Activated T-cell treated with anti-CD3 and anti-CD28 coated beads, Interleukin-2, amount 50 U/mL, for 4 hours (primary cell): ENCODE results near the gene RXFP1. TPM values are rescaled to one million over a fixed set of nuclear protein-coding genes. Genes with fewer than 3 reads are reported as not detected.

Experiments
- ATAC-seq, 2 donors: fragments of 200-7000 bp; cut with Tn5 transposase; one replicate each; pipeline ENCODE4 v1.10.0; 2021
- DNase-seq: peaks from one replicate; pipeline ENCODE4 v3.0.0-alpha.2; 2020
- H3K27me3 Mint-ChIP-seq: one replicate; pipeline ENCODE4 v1.8.0; 2021; ENCODE audit warnings: low read depth, mixed read lengths
- H3K36me3 Mint-ChIP-seq: one replicate; pipeline ENCODE4 v1.8.0; 2022; ENCODE audit warnings: mixed read lengths; ENCODE audit not compliant: insufficient read depth
- H3K4me1 Mint-ChIP-seq: one replicate; pipeline ENCODE4 v1.8.0; 2021; ENCODE audit warnings: low read depth, mixed read lengths
- H3K4me3 Mint-ChIP-seq: one replicate; pipeline ENCODE4 v1.8.0; 2021; ENCODE audit warnings: mild to moderate bottlenecking, moderate library complexity, mixed read lengths
- H3K9me3 Mint-ChIP-seq: one replicate; pipeline ENCODE4 v1.8.0; 2021; ENCODE audit warnings: mixed read lengths
- total RNA-seq, 3 donors: library from RNA; stranded (reverse); gene quantifications; one replicate each; pipeline ENCODE4 v1.2.1, GENCODE V29; 2021

The RXFP1 gene
- total RNA-seq, 3 donors from 2014 or later, result 0.08 TPM; not detected in 2

DNA sequence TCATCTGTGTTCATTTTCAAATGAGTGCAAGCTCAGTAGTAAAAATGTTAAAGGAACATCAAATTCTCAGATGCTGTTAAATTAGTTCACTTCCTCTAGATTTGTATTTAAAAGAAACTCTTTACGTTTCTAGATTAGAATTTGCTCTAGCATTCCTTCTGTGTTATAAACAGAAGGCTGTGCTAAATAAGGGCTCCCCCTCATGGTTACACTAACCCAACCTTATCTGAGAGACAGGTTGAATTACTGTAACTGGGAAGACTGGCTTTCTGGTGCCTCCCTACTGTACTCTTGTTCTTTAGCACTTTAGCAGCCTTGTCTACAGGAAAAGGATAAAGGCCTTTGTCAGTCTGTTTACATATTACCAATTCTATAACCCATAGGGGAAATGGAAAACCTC, 56.8 kb downstream of the RXFP1 start:
- no peaks in the 10 kb centered on the region for H3K36me3 Mint-ChIP-seq
- H3K9me3 Mint-ChIP-seq, result no peaks in the 10 kb centered on the region
- H3K4me3 Mint-ChIP-seq, result no peak overlapping the region
- ATAC-seq (no peak), DNase-seq (no peak)
- no peaks in the 10 kb centered on the region for H3K4me1 Mint-ChIP-seq
- H3K27me3 Mint-ChIP-seq, result no peaks in the 10 kb centered on the region

GRCh38 chr4:158580064-158580463, 58.4 kb downstream of the RXFP1 start:
- ATAC-seq (no peak), DNase-seq (no peak)
- Mint-ChIP-seq H3K4me3 (no peak overlapping the region), H3K4me1 (no peaks in the 10 kb centered on the region), H3K27me3 (no peaks in the 10 kb centered on the region), H3K36me3 (no peaks in the 10 kb centered on the region), H3K9me3 (no peaks in the 10 kb centered on the region)

DNA sequence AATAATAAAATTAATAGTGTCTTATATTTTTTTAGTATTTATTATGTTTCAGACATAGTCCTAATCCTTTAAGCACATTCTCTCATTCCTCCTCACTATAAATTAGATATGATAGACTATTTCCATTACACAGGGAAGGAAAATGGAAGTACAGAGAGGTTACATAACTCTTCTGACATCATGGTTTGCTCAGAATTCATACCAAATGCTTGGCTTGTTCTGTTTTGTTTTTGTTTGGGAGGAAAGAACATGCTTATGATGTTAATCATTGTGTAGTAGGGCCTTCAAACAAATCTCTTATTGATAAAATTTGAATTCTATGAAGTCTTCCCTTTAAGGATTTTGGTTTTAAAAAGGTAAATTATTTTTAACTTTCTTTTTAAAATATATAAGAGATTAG, 59.5 kb downstream of the RXFP1 start:
- H3K9me3 Mint-ChIP-seq, result no peaks in the 10 kb centered on the region
- H3K36me3 Mint-ChIP-seq, result no peaks in the 10 kb centered on the region
- DNase-seq, result no peak
- no peaks in the 10 kb centered on the region for H3K27me3 Mint-ChIP-seq
- no peaks in the 10 kb centered on the region for H3K4me1 Mint-ChIP-seq
- H3K4me3 Mint-ChIP-seq, result no peak overlapping the region
- no peak for ATAC-seq

GRCh38 chr4:158586881-158587280, 65.2 kb downstream of the RXFP1 start:
- no peaks in the 10 kb centered on the region for H3K36me3 Mint-ChIP-seq
- ATAC-seq (no peak), DNase-seq (no peak)

GRCh38 chr4:158588285-158588684, 66.6 kb downstream of the RXFP1 start:
- DNase-seq (no peak), ATAC-seq (no peak)
- Mint-ChIP-seq H3K9me3 (no peaks in the 10 kb centered on the region), H3K27me3 (peaks cover 16% of the 10 kb centered on the region), H3K4me3 (no peak overlapping the region), H3K4me1 (no peaks in the 10 kb centered on the region), H3K36me3 (no peaks in the 10 kb centered on the region)

More at GRCh38 chr4:158586881-158587280, 65.2 kb downstream of the RXFP1 start:
- Mint-ChIP-seq H3K4me1 (no peaks in the 10 kb centered on the region), H3K9me3 (no peaks in the 10 kb centered on the region), H3K27me3 (peaks cover 14% of the 10 kb centered on the region), H3K4me3 (no peak overlapping the region)

GRCh38 chr4:158588777-158589176, 67.1 kb downstream of the RXFP1 start:
- no peaks in the 10 kb centered on the region for H3K9me3 Mint-ChIP-seq
- ATAC-seq, result no peak
- no peak overlapping the region for H3K4me3 Mint-ChIP-seq
- H3K27me3 Mint-ChIP-seq, result peaks cover 16% of the 10 kb centered on the region
- H3K4me1 Mint-ChIP-seq, result no peaks in the 10 kb centered on the region
- DNase-seq, result no peak
- H3K36me3 Mint-ChIP-seq, result no peaks in the 10 kb centered on the region

GRCh38 chr4:158590306-158590705, 68.6 kb downstream of the RXFP1 start:
- Mint-ChIP-seq H3K4me1 (no peaks in the 10 kb centered on the region), H3K4me3 (no peak overlapping the region), H3K9me3 (no peaks in the 10 kb centered on the region), H3K27me3 (peaks cover 16% of the 10 kb centered on the region), H3K36me3 (no peaks in the 10 kb centered on the region)
- ATAC-seq (no peak), DNase-seq (no peak)

DNA sequence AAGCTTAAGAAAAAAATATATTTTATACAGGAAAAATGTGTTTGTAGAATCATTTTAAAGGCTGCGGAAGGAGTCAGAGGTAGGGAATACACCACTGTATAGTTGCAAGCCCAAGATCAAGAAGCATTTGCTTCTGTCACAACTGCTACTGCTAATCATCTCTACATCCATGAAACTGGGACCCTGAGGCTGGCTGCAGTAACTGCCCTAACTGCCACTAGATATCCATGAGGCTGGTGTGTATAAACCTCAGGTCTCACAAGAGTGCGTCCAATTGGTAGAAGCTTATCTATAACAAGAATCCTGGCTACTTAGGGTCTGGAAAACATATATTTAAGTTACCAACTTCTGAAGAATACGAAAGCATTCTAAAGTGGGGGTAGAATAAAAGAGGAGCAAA, 69.1 kb downstream of the RXFP1 start:
- Mint-ChIP-seq H3K36me3 (no peaks in the 10 kb centered on the region), H3K9me3 (no peaks in the 10 kb centered on the region), H3K27me3 (peaks cover 16% of the 10 kb centered on the region), H3K4me1 (no peaks in the 10 kb centered on the region), H3K4me3 (no peak overlapping the region)
- ATAC-seq (no peak), DNase-seq (no peak)

DNA sequence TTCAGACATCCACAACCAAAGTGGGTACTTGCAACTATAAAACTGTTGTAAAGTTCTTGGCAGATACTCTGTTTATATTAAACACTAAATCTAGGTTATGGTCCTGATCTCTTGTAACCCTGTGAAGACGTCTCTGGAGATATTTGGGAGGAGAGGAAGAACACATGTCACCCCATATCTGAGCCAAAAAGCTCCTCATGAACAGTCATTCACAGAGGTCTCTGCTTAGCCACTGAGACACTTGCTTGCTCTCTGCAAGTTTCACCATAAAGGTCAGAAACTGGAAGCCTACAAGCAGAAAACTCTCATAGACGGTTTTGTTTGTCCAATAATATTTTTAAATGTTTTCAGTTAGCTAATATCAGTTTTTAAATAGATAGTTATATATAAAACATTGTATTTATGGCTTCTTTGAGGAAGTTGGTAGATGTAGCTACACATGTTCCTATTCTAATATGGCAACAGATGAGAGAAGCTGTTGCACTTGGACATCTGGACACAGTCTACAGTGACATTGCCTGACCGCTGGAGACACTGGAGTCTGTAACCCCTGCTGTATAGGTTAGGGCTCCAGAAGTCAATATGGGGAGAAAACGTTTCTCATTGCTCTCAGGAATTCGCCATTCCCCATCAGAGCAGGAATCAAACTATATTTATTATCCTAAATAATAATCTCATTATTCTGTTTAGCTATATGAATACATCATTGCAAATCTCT, 76.4 kb downstream of the RXFP1 start:
- DNase-seq (no peak), ATAC-seq (no peak)
- no peaks in the 10 kb centered on the region for H3K9me3 Mint-ChIP-seq
- H3K36me3 Mint-ChIP-seq, result no peaks in the 10 kb centered on the region
- H3K4me1 Mint-ChIP-seq, result no peaks in the 10 kb centered on the region
- H3K27me3 Mint-ChIP-seq, result peaks cover 11% of the 10 kb centered on the region
- H3K4me3 Mint-ChIP-seq, result no peak overlapping the region

- Mint-ChIP-seq H3K9me3 (no peaks in the 10 kb centered on the region), H3K4me1 (no peaks in the 10 kb centered on the region), H3K36me3 (no peaks in the 10 kb centered on the region), H3K27me3 (peaks cover 11% of the 10 kb centered on the region), H3K4me3 (no peak overlapping the region)
- no peak for ATAC-seq
- DNase-seq, result no peak
These were observed 77.5 kb downstream of the RXFP1 start for GRCh38 chr4:158599150-158599549.

- Mint-ChIP-seq H3K27me3 (peaks cover 11% of the 10 kb centered on the region), H3K9me3 (no peaks in the 10 kb centered on the region), H3K4me1 (no peaks in the 10 kb centered on the region), H3K36me3 (no peaks in the 10 kb centered on the region), H3K4me3 (no peak overlapping the region)
- no peak for ATAC-seq
- DNase-seq, result no peak
These were observed 78.2 kb downstream of the RXFP1 start for GRCh38 chr4:158599765-158600498.

- no peak for ATAC-seq
- H3K4me3 Mint-ChIP-seq, result no peak overlapping the region
- no peaks in the 10 kb centered on the region for H3K9me3 Mint-ChIP-seq
These were observed 82.7 kb downstream of the RXFP1 start for GRCh38 chr4:158604369-158604768.

DNA sequence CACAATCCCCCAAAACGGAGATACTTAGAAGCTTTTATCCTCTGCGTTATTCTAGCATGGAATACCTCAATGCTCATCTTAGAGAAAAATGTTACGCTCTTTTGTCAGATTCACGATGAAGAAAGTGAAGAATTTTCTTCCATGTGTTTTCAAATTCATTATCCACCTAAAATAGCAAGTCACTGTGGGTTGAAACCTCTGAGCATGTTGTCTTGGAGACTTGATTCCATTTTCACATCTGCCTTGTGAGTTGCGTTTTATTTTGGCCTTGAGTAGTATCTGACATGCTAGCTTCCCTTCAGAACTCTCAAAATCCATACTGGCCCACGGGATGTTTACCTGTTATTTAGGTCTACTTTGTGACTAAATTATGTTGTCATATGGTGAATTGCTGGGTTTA, 83.7 kb downstream of the RXFP1 start:
- no peaks in the 10 kb centered on the region for H3K9me3 Mint-ChIP-seq
- ATAC-seq (no peak), DNase-seq (no peak)
- H3K4me3 Mint-ChIP-seq, result no peak overlapping the region
- H3K4me1 Mint-ChIP-seq, result peaks cover 4% of the 10 kb centered on the region
- H3K27me3 Mint-ChIP-seq, result peaks cover 5% of the 10 kb centered on the region
- H3K36me3 Mint-ChIP-seq, result no peaks in the 10 kb centered on the region

More at GRCh38 chr4:158604369-158604768, 82.7 kb downstream of the RXFP1 start:
- Mint-ChIP-seq H3K36me3 (no peaks in the 10 kb centered on the region), H3K4me1 (peaks cover 3% of the 10 kb centered on the region), H3K27me3 (peaks cover 5% of the 10 kb centered on the region)
- no peak for DNase-seq

DNA sequence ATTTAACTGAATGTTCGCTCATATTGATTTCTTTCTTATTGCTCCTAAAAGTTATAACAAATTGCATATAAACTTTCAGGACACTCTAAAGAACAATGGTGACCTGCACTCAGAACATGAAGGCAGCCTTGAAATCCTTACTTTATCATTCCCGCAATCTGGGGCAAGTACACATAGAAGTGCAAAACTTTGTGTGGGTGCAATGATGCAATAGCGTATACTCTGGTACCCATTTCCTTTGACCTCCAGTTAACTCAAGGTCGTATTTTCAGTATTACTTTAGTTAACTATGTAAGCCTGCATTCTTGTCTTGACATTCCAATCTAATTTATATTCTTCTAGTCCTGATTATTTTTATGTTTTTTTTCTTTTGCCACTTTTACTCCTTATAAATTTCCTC, 85.3 kb downstream of the RXFP1 start:
- Mint-ChIP-seq H3K36me3 (no peaks in the 10 kb centered on the region), H3K9me3 (no peaks in the 10 kb centered on the region), H3K4me1 (peaks cover 4% of the 10 kb centered on the region), H3K4me3 (no peak overlapping the region), H3K27me3 (peaks cover 4% of the 10 kb centered on the region)
- no peak for ATAC-seq
- DNase-seq, result no peak

DNA sequence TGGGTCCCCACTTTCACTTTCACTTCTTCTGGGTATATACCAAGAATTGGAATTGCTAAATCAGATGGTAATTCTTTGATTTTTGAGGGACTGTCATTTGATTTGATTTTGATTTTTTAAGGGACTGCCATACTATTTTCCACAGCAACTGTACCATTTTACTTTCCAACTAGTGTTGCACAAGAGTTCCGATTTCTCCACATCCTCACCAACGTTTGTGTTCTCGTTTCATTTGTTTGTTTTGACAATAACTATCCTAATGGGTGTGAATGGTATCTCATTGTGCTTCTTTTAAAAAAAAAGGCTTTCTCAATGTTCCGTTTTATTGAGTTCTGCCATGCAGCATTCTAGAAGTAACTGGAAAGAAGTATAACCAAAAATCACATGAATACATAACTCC, 87.4 kb downstream of the RXFP1 start:
- no peak for ATAC-seq
- H3K4me3 Mint-ChIP-seq, result no peak overlapping the region
- H3K9me3 Mint-ChIP-seq, result no peaks in the 10 kb centered on the region
- H3K4me1 Mint-ChIP-seq, result peaks cover 4% of the 10 kb centered on the region
- no peaks in the 10 kb centered on the region for H3K36me3 Mint-ChIP-seq
- no peak for DNase-seq
- H3K27me3 Mint-ChIP-seq, result peaks cover 9% of the 10 kb centered on the region
